CD14-positive monocyte (primary cell): ENCODE data around the gene HIVEP3. TPM values are rescaled to one million over a fixed set of nuclear protein-coding genes. Genes with fewer than 3 reads are reported as not detected.

Source experiments
- DNase-seq, 3 donors: peaks; one replicate each; pipeline ENCODE4 v3.0.0-alpha.2; 2011 to 2022
- H2AFZ ChIP-seq: 2 replicates; pipeline ENCODE4 v1.6.0; 2012; ENCODE audit warnings: mild to moderate bottlenecking, low read depth, low read length, inconsistent platforms; ENCODE audit not compliant: insufficient read depth, poor library complexity, severe bottlenecking
- H3K27ac ChIP-seq, 2 donors: 1 replicate in 1 of 2; 2 replicates in 1 of 2; pipeline ENCODE4 v1.5.1; 2012 to 2013; ENCODE audit warnings: low read length in 2 of 2, control low read depth in 1 of 2, inconsistent platforms in 1 of 2, low read depth in 1 of 2, mild to moderate bottlenecking in 1 of 2
- H3K27me3 ChIP-seq, 2 donors: one replicate each; pipeline versions ENCODE4 v1.6.0 to v1.6.1; 2011 to 2013; ENCODE audit warnings: low read length in 2 of 2; ENCODE audit not compliant: control insufficient read depth in 2 of 2, insufficient read depth in 2 of 2
- H3K36me3 ChIP-seq, 2 donors: replicated peaks in 1 of 2; 1 replicate in 1 of 2; 2 replicates in 1 of 2; pipeline versions ENCODE4 v1.5.1 to v1.6.1; 2012 to 2013; ENCODE audit warnings: low read length in 2 of 2, control low read depth in 1 of 2, inconsistent platforms in 1 of 2, mild to moderate bottlenecking in 1 of 2; ENCODE audit not compliant: insufficient read depth in 2 of 2, control insufficient read depth in 1 of 2
- H3K4me1 ChIP-seq, 2 donors: 1 replicate in 1 of 2; 2 replicates in 1 of 2; pipeline versions ENCODE4 v1.5.1 to v1.6.1; 2012 to 2013; ENCODE audit warnings: low read length in 2 of 2, control low read depth in 1 of 2, inconsistent platforms in 1 of 2, mild to moderate bottlenecking in 1 of 2, moderate library complexity in 1 of 2; ENCODE audit not compliant: insufficient read depth in 2 of 2, control insufficient read depth in 1 of 2
- H3K4me2 ChIP-seq: replicated peaks from 2 replicates; pipeline ENCODE3; 2012; ENCODE audit warnings: low read length, moderate library complexity, mild to moderate bottlenecking; ENCODE audit not compliant: poor library complexity, severe bottlenecking; ENCODE audit errors: extremely low read depth
- H3K4me3 ChIP-seq, 3 experiments: fragments of 200-600 bp in 1 of 3; sonication (generic) in 1 of 3; replicated peaks in 1 of 3; 1 replicate in 2 of 3; 2 replicates in 1 of 3; pipeline ENCODE4 v1.5.1; 2011 to 2013; ENCODE audit warnings: low read length in 3 of 3, mild to moderate bottlenecking in 3 of 3, control low read depth in 2 of 3, low read depth in 2 of 3, inconsistent platforms in 1 of 3, moderate library complexity in 1 of 3
- H3K79me2 ChIP-seq: 2 replicates; pipeline ENCODE4 v1.6.0; 2012; ENCODE audit warnings: mild to moderate bottlenecking, control low read depth, inconsistent platforms, low read length, moderate library complexity; ENCODE audit not compliant: insufficient read depth
- H3K9ac ChIP-seq: 2 replicates; pipeline ENCODE4 v1.6.0; 2017; ENCODE audit warnings: low read length, mild to moderate bottlenecking; ENCODE audit not compliant: insufficient read depth, poor library complexity, severe bottlenecking
- H3K9me3 ChIP-seq, 2 donors: replicated peaks in 1 of 2; 1 replicate in 1 of 2; 2 replicates in 1 of 2; pipeline versions ENCODE4 v1.5.1 to v1.6.1; 2012 to 2013; ENCODE audit warnings: low read length in 2 of 2, control low read depth in 1 of 2; ENCODE audit not compliant: control insufficient read depth in 1 of 2, insufficient read depth in 1 of 2
- H4K20me1 ChIP-seq: 2 replicates; pipeline ENCODE4 v1.6.0; 2012; ENCODE audit warnings: mild to moderate bottlenecking, low read length, control low read depth, moderate library complexity; ENCODE audit not compliant: insufficient read depth
- H3K27ac Mint-ChIP-seq, 7 donors: one replicate each; pipeline ENCODE4 v1.8.0; 2020; ENCODE audit warnings: mild to moderate bottlenecking in 7 of 7, mixed read lengths in 7 of 7, moderate library complexity in 6 of 7, inconsistent platforms in 2 of 7
- H3K27me3 Mint-ChIP-seq, 3 donors: one replicate each; pipeline ENCODE4 v1.8.0; 2021 to 2022; ENCODE audit warnings: low read depth in 3 of 3, mild to moderate bottlenecking in 3 of 3, mixed read lengths in 3 of 3, moderate library complexity in 3 of 3, inconsistent platforms in 1 of 3
- H3K36me3 Mint-ChIP-seq, 2 donors: one replicate each; pipeline ENCODE4 v1.8.0; 2020; ENCODE audit warnings: mixed read lengths in 2 of 2, inconsistent platforms in 1 of 2, mild to moderate bottlenecking in 1 of 2
- H3K4me1 Mint-ChIP-seq: one replicate; pipeline ENCODE4 v1.8.0; 2020; ENCODE audit warnings: mild to moderate bottlenecking, mixed read lengths
- H3K4me3 Mint-ChIP-seq, 2 donors: one replicate each; pipeline ENCODE4 v1.8.0; 2020; ENCODE audit warnings: mild to moderate bottlenecking in 2 of 2, mixed read lengths in 2 of 2, moderate library complexity in 1 of 2
- H3K9me3 Mint-ChIP-seq, 7 donors: one replicate each; pipeline ENCODE4 v1.8.0; 2020 to 2022; ENCODE audit warnings: mixed read lengths in 7 of 7, mild to moderate bottlenecking in 6 of 7, moderate library complexity in 6 of 7, inconsistent platforms in 2 of 7
- WGBS: methylation state at CpG from one replicate; pipeline ENCODE4 v1.1.5; 2013; ENCODE audit warnings: missing lambda C conversion rate; ENCODE audit not compliant: insufficient coverage; 5-methylcytosine and 5-hydroxymethylcytosine counted together
- intact Hi-C, 2 donors: fragments of 100-400 bp; cut with micrococcal nuclease; formaldehyde crosslinking; loops; one replicate each; pipeline versions ENCODE4 v1.15.0 to v1.15.1; 2023
- polyA plus RNA-seq, 3 donors: library from polyadenylated mRNA; depleted of rRNA in 1 of 3; unstranded in 2 of 3; stranded (reverse) in 1 of 3; fragments of 300-500 nt in 2 of 3; fragments of >200 nt in 1 of 3; fragmentation: Illumina TruSeq in 2 of 3; gene quantifications; 1 replicate in 2 of 3; 2 replicates in 1 of 3; pipeline ENCODE4 v1.2.3, GENCODE V29; 2012 to 2021
- TF ChIP-seq, protein P1 (sequence below): fragments of 200-600 bp; IDR thresholded peaks from one replicate; pipeline ENCODE4 v1.8.0; 2022; ENCODE audit warnings: antibody characterized with exemption, mild to moderate bottlenecking

The HIVEP3 gene
- polyA plus RNA-seq, 3 donors = 1.2 to 3.7 (median 1.8) TPM

DNA sequence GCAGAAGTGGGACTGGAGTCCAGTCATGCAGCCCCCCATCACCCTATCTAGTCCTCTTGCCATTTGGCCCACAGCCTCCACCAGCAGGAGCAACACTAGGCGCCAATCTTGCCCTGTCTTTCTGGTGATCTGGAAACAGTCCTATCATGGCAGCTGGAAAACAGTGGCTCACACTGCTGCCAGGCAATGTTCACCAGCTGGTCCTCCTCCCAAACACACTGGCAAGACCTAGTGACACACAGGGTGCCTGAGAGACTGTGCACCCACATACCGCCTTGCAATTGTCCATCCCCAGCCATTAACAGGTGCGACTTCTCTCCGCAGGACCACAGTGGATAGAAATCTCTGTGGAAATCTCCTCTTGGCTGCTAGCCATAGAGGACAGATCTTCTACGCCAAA, 105.5 kb downstream of the HIVEP3 start:
- no peaks in the 10 kb centered on the region for H3K9me3 ChIP-seq
- no peak overlapping the region for H3K9ac ChIP-seq
- H3K36me3 ChIP-seq = no peaks in the 10 kb centered on the region
- Mint-ChIP-seq H3K27ac (peak overlapping the region in 1 of 7 donors; percentile 33), H3K4me1 (peaks cover 33% of the 10 kb centered on the region), H3K36me3 (no peaks in the 10 kb centered on the region), H3K27me3 (peaks cover 0 to 5% (median 5%) of the 10 kb centered on the region in 3 donors), H3K4me3 (no peak overlapping the region), H3K9me3 (no peaks in the 10 kb centered on the region)
- H3K4me1 ChIP-seq = peaks cover 29 to 34% of the 10 kb centered on the region in 2 donors
- no peaks in the 10 kb centered on the region for H4K20me1 ChIP-seq
- H3K79me2 ChIP-seq = no peaks in the 10 kb centered on the region
- no peak for DNase-seq
- no peaks in the 10 kb centered on the region for H3K27me3 ChIP-seq
- H3K4me2 ChIP-seq = no peak overlapping the region
- H3K27ac ChIP-seq = no peak overlapping the region
- H3K4me3 ChIP-seq = no peak overlapping the region
- intact Hi-C loops = loop anchor here (10.0 kb wide), 1 partner anchor 238 kb away; no protein-coding TSS in a partner anchor
- whole genome bisulfite sequencing = 100% methylated on average over 4 of the region's 5 CpGs
- H2AFZ ChIP-seq = no peak overlapping the region
- TF ChIP-seq, protein P1, sequence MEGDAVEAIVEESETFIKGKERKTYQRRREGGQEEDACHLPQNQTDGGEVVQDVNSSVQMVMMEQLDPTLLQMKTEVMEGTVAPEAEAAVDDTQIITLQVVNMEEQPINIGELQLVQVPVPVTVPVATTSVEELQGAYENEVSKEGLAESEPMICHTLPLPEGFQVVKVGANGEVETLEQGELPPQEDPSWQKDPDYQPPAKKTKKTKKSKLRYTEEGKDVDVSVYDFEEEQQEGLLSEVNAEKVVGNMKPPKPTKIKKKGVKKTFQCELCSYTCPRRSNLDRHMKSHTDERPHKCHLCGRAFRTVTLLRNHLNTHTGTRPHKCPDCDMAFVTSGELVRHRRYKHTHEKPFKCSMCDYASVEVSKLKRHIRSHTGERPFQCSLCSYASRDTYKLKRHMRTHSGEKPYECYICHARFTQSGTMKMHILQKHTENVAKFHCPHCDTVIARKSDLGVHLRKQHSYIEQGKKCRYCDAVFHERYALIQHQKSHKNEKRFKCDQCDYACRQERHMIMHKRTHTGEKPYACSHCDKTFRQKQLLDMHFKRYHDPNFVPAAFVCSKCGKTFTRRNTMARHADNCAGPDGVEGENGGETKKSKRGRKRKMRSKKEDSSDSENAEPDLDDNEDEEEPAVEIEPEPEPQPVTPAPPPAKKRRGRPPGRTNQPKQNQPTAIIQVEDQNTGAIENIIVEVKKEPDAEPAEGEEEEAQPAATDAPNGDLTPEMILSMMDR = no peak

DNA sequence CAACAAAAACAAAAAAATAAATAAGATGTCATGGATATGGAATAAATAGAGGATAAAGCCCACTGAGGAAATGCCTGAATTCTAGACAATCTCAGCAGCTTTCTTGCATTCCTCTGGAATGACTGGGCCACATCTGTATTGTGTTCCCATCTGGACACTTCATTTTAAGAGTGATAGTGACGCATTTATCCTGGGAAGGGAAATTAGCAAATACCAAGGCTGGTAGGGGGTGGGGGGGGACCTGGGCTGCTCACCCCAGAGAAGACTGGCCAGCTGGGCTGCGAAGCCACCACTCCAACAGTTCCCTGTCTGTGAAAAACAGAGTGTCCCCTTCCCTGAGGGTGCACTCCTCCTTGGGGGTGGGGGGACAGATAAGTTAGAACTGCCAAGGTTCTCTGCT, 106.3 kb downstream of the HIVEP3 start:
- Mint-ChIP-seq H3K36me3 (no peaks in the 10 kb centered on the region), H3K9me3 (no peaks in the 10 kb centered on the region), H3K27me3 (peaks cover 0 to 5% (median 5%) of the 10 kb centered on the region in 3 donors), H3K27ac (peak overlapping the region in 2 of 7 donors; percentile 12 to 87), H3K4me3 (no peak overlapping the region), H3K4me1 (peaks cover 33% of the 10 kb centered on the region)
- 59% methylated on average over 2 of the region's 2 CpGs for WGBS
- Histone ChIP-seq H3K36me3 (no peaks in the 10 kb centered on the region), H3K27ac (no peak overlapping the region), H3K79me2 (no peaks in the 10 kb centered on the region), H3K9ac (no peak overlapping the region), H3K27me3 (no peaks in the 10 kb centered on the region), H3K4me2 (no peak overlapping the region), H4K20me1 (no peaks in the 10 kb centered on the region), H3K4me3 (no peak overlapping the region), H3K9me3 (no peaks in the 10 kb centered on the region), H3K4me1 (peaks cover 29 to 34% of the 10 kb centered on the region in 2 donors), H2AFZ (no peak overlapping the region)
- TF ChIP-seq, protein P1 = no peak
- DNase-seq = no peak
- intact Hi-C loops = loop anchor here (10.0 kb wide), 1 partner anchor 238 kb away; no protein-coding TSS in a partner anchor
